H9 (cell line): ENCODE data around the gene CDH13. TPM values are rescaled to one million over a fixed set of nuclear protein-coding genes. Genes with fewer than 3 reads are reported as not detected.

ENCODE experiments used
- DNase-seq: peaks from one replicate; pipeline ENCODE4 v3.0.0-alpha.2; 2017
- H2AFZ ChIP-seq: one replicate; pipeline ENCODE4 v1.6.1; 2013; ENCODE audit warnings: mild to moderate bottlenecking, low read length, control low read depth, moderate library complexity
- H2AK5ac ChIP-seq: 2 replicates; pipeline ENCODE4 v1.6.1; 2013; ENCODE audit warnings: low read length, control low read depth, mixed read lengths; ENCODE audit not compliant: insufficient read length
- H2BK120ac ChIP-seq: one replicate; pipeline ENCODE4 v1.6.1; 2013; ENCODE audit warnings: low read depth, mild to moderate bottlenecking, low read length, control low read depth, inconsistent platforms; ENCODE audit not compliant: poor library complexity, severe bottlenecking
- H2BK12ac ChIP-seq: 2 replicates; pipeline ENCODE4 v1.6.1; 2013; ENCODE audit warnings: low read length, control low read depth, mixed read lengths, low read depth; ENCODE audit not compliant: insufficient read length
- H2BK15ac ChIP-seq: 2 replicates; pipeline ENCODE4 v1.6.1; 2013; ENCODE audit warnings: low read depth, low read length, control low read depth
- H2BK20ac ChIP-seq: one replicate; pipeline ENCODE4 v1.6.1; 2013; ENCODE audit warnings: low read depth, mild to moderate bottlenecking, low read length, control low read depth, inconsistent platforms; ENCODE audit not compliant: poor library complexity, severe bottlenecking
- H2BK5ac ChIP-seq: 2 replicates; pipeline ENCODE4 v1.6.1; 2013; ENCODE audit warnings: low read length, control low read depth, mixed read lengths; ENCODE audit not compliant: insufficient read length
- H3K14ac ChIP-seq: 2 replicates; pipeline ENCODE4 v1.6.1; 2013; ENCODE audit warnings: low read length, control low read depth; ENCODE audit not compliant: insufficient read depth
- H3K18ac ChIP-seq: 2 replicates; pipeline ENCODE4 v1.6.1; 2013; ENCODE audit warnings: low read depth, mild to moderate bottlenecking, mixed read lengths, low read length, control low read depth; ENCODE audit not compliant: insufficient read length
- H3K23ac ChIP-seq: 2 replicates; pipeline ENCODE4 v1.6.1; 2013; ENCODE audit warnings: low read length, control low read depth, mixed read lengths, low read depth; ENCODE audit not compliant: insufficient read length
- H3K23me2 ChIP-seq: 2 replicates; pipeline ENCODE4 v1.6.1; 2013; ENCODE audit warnings: low read depth, mild to moderate bottlenecking, mixed read lengths, low read length, control low read depth; ENCODE audit not compliant: insufficient read length, poor library complexity, severe bottlenecking
- H3K27ac ChIP-seq: 2 replicates; pipeline ENCODE4 v1.5.1; 2013; ENCODE audit warnings: low read length, control low read depth, mixed read lengths, low read depth; ENCODE audit not compliant: insufficient read length
- H3K27me3 ChIP-seq: 2 replicates; pipeline ENCODE4 v1.6.1; 2013; ENCODE audit warnings: low read length, control low read depth, inconsistent platforms; ENCODE audit not compliant: insufficient read depth
- H3K4ac ChIP-seq: 2 replicates; pipeline ENCODE4 v1.6.1; 2013; ENCODE audit warnings: low read depth, mild to moderate bottlenecking, control low read depth, inconsistent platforms, low read length, moderate library complexity
- H3K4me1 ChIP-seq: 2 replicates; pipeline ENCODE4 v1.6.1; 2013; ENCODE audit warnings: low read length, control low read depth, inconsistent platforms; ENCODE audit not compliant: insufficient read depth
- H3K4me2 ChIP-seq: 2 replicates; pipeline ENCODE4 v1.6.1; 2013; ENCODE audit warnings: low read length, control low read depth, mixed read lengths; ENCODE audit not compliant: insufficient read length, insufficient read depth
- H3K56ac ChIP-seq: 2 replicates; pipeline ENCODE4 v1.6.1; 2013; ENCODE audit warnings: low read depth, mild to moderate bottlenecking, mixed read lengths, low read length, control low read depth; ENCODE audit not compliant: insufficient read length
- H3K79me1 ChIP-seq: 2 replicates; pipeline ENCODE4 v1.6.1; 2013; ENCODE audit warnings: low read depth, mild to moderate bottlenecking, moderate library complexity, low read length, control low read depth, inconsistent platforms; ENCODE audit not compliant: insufficient read depth, poor library complexity, severe bottlenecking
- H3K79me2 ChIP-seq: 2 replicates; pipeline ENCODE4 v1.6.1; 2013; ENCODE audit warnings: low read length, control low read depth, inconsistent platforms; ENCODE audit not compliant: insufficient read depth
- H3K9ac ChIP-seq: 2 replicates; pipeline ENCODE4 v1.6.1; 2013; ENCODE audit warnings: low read length, control low read depth, mixed read lengths; ENCODE audit not compliant: insufficient read length; ENCODE audit errors: extremely low read depth
- H3K9me3 ChIP-seq: one replicate; pipeline ENCODE4 v1.6.1; 2013; ENCODE audit warnings: low read depth, low read length, inconsistent platforms; ENCODE audit not compliant: control insufficient read depth
- H3T11ph ChIP-seq: one replicate; pipeline ENCODE4 v1.6.1; 2013; ENCODE audit warnings: mild to moderate bottlenecking, low read length, control low read depth, inconsistent platforms
- H4K20me1 ChIP-seq: one replicate; pipeline ENCODE4 v1.6.1; 2013; ENCODE audit not compliant: control insufficient read depth, insufficient read length, insufficient read depth
- H4K5ac ChIP-seq: 2 replicates; pipeline ENCODE4 v1.6.1; 2013; ENCODE audit warnings: low read depth, mild to moderate bottlenecking, mixed read lengths, low read length, control low read depth; ENCODE audit not compliant: insufficient read length
- H4K8ac ChIP-seq: replicated peaks from 2 replicates; pipeline ENCODE4 v1.6.1; 2013; ENCODE audit warnings: low read length, control low read depth, mixed read lengths, low read depth; ENCODE audit not compliant: insufficient read length
- H4K91ac ChIP-seq: 2 replicates; pipeline ENCODE4 v1.6.1; 2013; ENCODE audit warnings: low read depth, mild to moderate bottlenecking, moderate library complexity, mixed read lengths, low read length, control low read depth; ENCODE audit not compliant: insufficient read length
- H3K27ac Mint-ChIP-seq, 3 experiments: 2 replicates in 2 of 3; 3 replicates in 1 of 3; pipeline ENCODE4 v1.8.0; 2020 to 2021; ENCODE audit warnings: mixed read lengths in 3 of 3, mild to moderate bottlenecking in 1 of 3, moderate library complexity in 1 of 3
- H3K27me3 Mint-ChIP-seq: 2 replicates; pipeline ENCODE4 v1.8.0; 2021; ENCODE audit warnings: low read depth, mild to moderate bottlenecking, moderate library complexity, mixed read lengths
- H3K36me3 Mint-ChIP-seq, 3 experiments: 2 replicates in 2 of 3; 3 replicates in 1 of 3; pipeline ENCODE4 v1.8.0; 2020 to 2021; ENCODE audit warnings: low read depth in 3 of 3, mixed read lengths in 3 of 3; ENCODE audit not compliant: insufficient read depth in 1 of 3
- H3K4me1 Mint-ChIP-seq, 2 experiments: 2 replicates each; pipeline ENCODE4 v1.8.0; 2020; ENCODE audit warnings: mixed read lengths in 2 of 2
- H3K4me3 Mint-ChIP-seq, 2 experiments: 2 replicates in 1 of 2; 3 replicates in 1 of 2; pipeline ENCODE4 v1.8.0; 2020 to 2021; ENCODE audit warnings: mild to moderate bottlenecking in 2 of 2, mixed read lengths in 2 of 2, moderate library complexity in 1 of 2
- H3K9me3 Mint-ChIP-seq, 2 experiments: 2 replicates in 1 of 2; 3 replicates in 1 of 2; pipeline ENCODE4 v1.8.0; 2020; ENCODE audit warnings: mild to moderate bottlenecking in 2 of 2, mixed read lengths in 2 of 2, moderate library complexity in 1 of 2
- CTCF ChIP-seq: fragments of 200-600 bp; sonication (generic); conservative IDR thresholded peaks from 3 replicates; pipeline ENCODE4 v1.8.0; 2021; ENCODE audit warnings: antibody characterized with exemption, mild to moderate bottlenecking
- WGBS: extraction: QIAGEN DNeasy Blood & Tissue Kit; methylation state at CpG from one replicate; pipeline ENCODE4 v1.1.7; 2013; ENCODE audit warnings: missing lambda C conversion rate, low lambda C conversion rate, mixed read lengths; ENCODE audit not compliant: insufficient read length; ENCODE audit errors: extremely low coverage; 5-methylcytosine and 5-hydroxymethylcytosine counted together
- total RNA-seq: library from RNA; stranded (reverse); gene quantifications from 2 replicates; pipeline ENCODE4 v1.2.1, GENCODE V29; 2021

Gene CDH13
- total RNA-seq, 1 experiment from 2014 or later: 1.5 TPM

- no peak overlapping the region for H3K23ac ChIP-seq
- no peak overlapping the region for H2AFZ ChIP-seq
- no peaks in the 10 kb centered on the region for H3K4me1 ChIP-seq
- no peak overlapping the region for H4K91ac ChIP-seq
- no peaks in the 10 kb centered on the region for H3K79me1 ChIP-seq
- DNase-seq: no peak
- H2AK5ac ChIP-seq: no peak overlapping the region
- H3K9ac ChIP-seq: no peak overlapping the region
- H2BK12ac ChIP-seq: no peak overlapping the region
- H3K4ac ChIP-seq: no peak overlapping the region
- H3K4me2 ChIP-seq: no peak overlapping the region
- TF ChIP-seq CTCF: no peak
- H3K4me3 Mint-ChIP-seq: no peak overlapping the region
- no peaks in the 10 kb centered on the region for H3K9me3 ChIP-seq
- H3K27ac ChIP-seq: no peak overlapping the region
- no peaks in the 10 kb centered on the region for H4K20me1 ChIP-seq
- H3K23me2 ChIP-seq: no peaks in the 10 kb centered on the region
- no CpG with 5 or more reads among the region's 2 CpGs for WGBS
- H3T11ph ChIP-seq: no peak overlapping the region
- H3K27ac Mint-ChIP-seq: no peak overlapping the region
- H3K18ac ChIP-seq: no peak overlapping the region
- H3K4me1 Mint-ChIP-seq: peaks cover 6 to 17% of the 10 kb centered on the region in 2 experiments
- H3K56ac ChIP-seq: no peak overlapping the region
- no peak overlapping the region for H4K8ac ChIP-seq
- no peak overlapping the region for H2BK20ac ChIP-seq
- H3K27me3 ChIP-seq: no peaks in the 10 kb centered on the region
- no peak overlapping the region for H2BK15ac ChIP-seq
- no peak overlapping the region for H4K5ac ChIP-seq
- no peak overlapping the region for H2BK120ac ChIP-seq
- H3K79me2 ChIP-seq: no peaks in the 10 kb centered on the region
- no peak overlapping the region for H3K14ac ChIP-seq
- H3K36me3 Mint-ChIP-seq: no peaks in the 10 kb centered on the region
- H2BK5ac ChIP-seq: no peak overlapping the region
- H3K9me3 Mint-ChIP-seq: no peaks in the 10 kb centered on the region; a peak in 1 of 5 replicates
- peaks cover 10% of the 10 kb centered on the region; the same call in 1 of the 2 replicates for H3K27me3 Mint-ChIP-seq
These were observed 24.0 kb downstream of the CDH13 start for GRCh38 chr16:82650804-82651203.
